Stimulated activated CD8-positive, alpha-beta memory T cell treated with anti-CD3 and anti-CD28 coated beads, Interleukin-4, amount 100 ng/mL, for 4 hours (primary cell): Measurements from ENCODE around the gene TTYH3.
"Not testable (repeated sequence)": the region's sequence is repeated elsewhere in the genome, so short reads cannot be mapped to it uniquely, and the experiment has no call there.

Experiments used
- DNase-seq, 2 donors: peaks; one replicate each; pipeline ENCODE4 v3.0.0-alpha.2; 2020; ENCODE audit warnings: low read depth in 2 of 2, low spot score in 1 of 2

The TTYH3 gene

DNA sequence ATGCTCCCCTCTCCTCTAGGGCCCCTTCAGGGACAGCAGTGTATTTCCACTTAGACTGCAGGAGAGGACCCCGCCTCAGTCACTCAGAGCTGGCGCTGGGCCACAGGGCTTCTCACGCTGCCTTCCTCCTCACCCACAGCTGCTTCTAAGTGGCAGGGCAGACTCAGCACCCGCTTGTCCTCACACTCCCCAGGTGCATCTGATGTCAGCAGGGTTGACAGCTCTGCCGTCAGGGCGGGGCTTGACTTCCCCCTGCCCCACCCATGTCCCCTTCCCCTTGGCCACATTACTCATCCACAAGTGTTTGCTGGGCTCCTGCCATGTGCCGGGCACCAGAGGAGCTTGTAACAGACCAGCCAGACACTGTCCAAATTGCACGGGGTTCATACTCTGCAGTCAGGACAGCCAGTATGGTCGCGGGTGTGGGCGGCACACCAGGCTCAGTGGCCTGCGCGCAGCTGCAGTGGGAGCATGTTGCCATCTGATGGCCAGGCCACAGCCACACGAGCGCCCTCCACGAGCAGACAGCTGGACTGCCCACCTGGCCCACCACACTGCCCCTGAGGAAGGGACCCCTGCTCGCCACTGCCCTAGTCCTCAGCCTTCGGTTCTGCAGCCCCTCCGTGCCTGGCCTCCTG, 29.3 kb upstream of the TTYH3 start:
- DNase-seq = no peak

DNA sequence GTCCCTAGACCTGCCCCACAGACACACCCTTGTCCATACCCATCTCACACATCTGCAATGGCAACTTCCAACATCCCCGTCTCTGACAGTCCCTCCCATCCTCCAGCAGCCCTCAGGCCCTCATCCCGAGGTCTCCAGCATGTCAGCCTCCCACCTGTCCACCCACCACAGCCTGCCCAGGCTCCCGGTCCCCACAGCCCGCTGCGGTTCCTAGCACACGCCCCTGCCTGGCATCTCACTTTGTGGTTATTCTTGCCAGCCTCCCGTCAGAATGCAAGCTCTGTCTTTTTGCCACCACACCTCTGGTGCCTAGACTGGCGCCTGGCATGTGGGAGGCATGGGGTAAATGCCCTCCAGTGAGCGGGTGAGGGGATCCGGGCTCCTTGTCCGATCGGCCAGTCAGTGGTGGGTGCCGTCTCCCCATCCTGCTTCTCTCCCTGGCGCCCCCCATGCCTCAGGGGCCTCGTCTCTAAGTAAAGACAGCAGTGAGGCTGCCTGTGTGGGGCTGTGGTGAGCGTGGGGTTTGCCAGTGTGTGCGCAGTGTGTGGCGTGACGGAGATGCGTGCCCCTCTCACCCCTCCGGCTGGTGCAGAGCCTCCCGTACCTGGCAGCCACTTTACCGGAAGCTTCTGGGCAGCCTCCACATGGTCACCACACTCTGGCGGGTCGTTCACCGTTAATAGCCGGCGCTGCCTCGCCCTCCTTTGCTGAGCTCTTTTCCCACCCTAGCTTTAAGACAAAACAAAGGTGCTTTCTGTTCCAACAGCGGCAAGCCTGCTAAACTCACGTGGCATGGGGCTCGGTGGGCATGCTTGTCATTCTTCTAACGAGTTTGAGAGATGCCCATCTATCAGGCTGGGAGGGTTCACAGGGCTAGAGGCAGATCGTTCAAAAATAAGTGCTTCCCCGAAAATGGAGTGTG, 28.5 kb upstream of the TTYH3 start:
- DNase-seq = no peak

DNA sequence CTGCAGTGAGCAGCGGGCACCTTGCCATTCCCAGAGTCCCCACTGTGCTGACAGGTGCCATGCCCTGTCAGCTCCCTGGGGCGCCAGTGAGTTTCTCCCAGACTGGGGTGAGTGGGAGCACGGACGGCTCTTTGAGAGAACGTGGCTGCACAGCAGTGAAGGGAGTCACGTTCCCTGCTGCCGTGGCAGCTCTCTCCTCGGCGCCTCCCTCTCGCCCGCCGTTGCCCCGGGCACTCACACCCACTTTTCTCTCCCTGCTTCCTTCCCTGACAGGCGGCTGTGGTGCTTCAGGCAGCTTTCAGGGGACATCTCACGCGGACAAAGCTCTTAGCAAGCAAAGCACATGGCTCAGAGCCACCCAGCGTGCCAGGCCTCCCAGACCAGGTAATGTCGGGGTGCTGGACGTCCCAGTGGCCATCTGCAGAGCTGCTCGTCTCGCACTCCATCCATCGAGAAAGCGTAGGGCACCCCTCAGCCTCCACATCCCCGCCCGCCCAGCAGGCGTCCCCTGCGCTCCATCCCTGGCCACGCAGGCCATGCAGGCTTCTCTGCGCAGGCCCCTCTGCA, 27.1 kb upstream of the TTYH3 start:
- no peak for DNase-seq

DNA sequence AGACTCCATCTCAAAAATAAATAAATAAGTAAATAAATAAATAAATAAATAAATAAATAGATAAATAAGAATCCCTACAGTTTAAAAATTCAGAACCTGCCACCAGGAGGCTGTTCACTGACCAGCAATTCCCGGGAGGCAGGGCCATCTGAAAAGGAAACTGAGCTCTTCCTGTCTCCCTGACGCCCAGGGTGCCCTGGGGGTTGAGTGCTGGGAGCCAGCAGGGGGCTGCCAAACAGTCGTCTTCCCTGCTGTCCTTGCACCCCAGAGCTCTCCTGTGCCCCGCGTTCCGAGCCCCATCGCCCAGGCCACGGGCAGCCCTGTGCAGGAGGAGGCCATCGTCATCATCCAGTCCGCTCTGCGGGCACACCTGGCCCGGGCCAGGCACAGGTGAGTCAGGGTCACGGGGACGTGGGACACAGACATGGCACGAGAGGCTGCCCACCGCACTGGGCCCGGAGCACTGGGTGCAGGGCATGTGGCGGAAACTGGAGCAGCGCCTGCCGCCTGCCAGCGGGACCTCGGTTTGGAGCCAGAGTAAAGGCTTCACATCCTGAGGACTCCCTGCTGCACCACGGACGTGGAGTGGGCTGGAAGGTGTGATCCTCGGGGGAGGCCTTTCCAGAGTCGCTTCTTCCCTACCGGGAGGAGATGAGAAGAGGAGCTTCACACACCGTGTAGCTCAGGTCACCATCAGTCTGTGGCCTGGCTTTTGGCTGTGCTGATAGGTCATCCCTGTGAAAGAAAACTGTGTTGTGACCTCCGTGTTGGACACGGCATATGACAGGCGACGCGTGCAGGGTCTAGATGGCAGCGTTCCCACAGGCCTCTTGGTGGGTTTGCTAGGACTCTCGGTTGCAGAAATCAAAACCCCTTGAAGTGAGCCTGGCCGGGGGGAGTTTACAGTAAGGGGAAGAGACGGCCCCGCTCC, 25.9 kb upstream of the TTYH3 start:
- DNase-seq = no peak

DNA sequence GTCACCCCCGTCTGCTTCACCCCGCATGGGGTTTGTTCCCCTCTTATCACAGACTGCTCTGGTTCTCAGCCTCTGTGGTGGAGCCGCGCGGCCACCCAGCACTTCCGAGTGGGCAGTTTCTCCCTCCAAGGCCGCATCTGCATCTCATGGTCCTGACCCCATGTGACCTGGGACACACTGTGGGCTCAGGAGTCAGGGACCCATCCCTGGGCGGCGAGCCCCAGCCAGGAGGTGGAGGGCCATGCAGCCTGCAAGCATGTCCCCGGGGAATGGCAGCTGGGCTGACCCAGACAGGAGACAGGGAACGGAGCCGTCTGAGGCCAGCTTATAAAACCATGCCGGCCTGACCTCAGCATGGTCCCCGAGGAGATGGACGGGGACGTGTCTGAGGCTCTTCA, 25.2 kb upstream of the TTYH3 start:
- DNase-seq = no peak

DNA sequence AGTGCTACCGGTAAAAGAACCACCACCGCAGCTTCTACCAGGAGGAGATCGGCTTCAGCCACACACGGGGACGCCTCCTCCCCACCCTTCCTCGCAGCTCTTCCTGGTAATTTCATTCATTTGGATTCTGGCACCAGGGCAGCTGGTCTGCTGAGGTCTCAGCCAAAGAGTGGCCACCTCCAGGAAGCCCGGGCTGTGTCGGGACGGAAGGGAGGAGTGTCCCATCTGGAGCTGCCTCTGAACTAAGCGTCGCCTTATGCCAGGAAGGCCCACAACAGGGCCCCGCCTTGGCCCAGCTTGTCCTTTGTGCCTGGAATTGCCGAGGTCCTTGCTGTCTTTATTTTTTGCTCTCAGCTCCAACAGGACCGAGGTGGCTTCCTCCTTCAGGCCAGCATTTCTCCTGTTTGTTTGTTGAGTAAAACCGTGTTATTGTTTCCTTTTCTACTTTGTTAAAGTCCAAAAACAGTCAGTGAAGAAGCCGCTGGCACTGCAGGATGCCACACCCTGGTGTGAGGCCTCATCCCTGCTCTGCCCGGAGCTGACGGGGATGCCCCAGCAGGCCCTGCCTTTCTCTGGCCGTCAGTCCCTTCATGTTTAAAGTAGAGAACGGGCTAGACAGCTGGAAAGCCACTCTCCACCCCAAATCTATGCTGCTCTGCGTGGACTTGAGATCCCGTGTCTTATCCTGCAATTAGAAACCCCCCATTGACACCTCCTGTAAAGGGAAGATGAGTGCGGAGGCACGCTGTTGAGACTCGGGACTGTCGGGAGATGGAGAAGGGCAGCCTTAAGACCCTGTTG, 24.5 kb upstream of the TTYH3 start:
- no peak for DNase-seq

DNA sequence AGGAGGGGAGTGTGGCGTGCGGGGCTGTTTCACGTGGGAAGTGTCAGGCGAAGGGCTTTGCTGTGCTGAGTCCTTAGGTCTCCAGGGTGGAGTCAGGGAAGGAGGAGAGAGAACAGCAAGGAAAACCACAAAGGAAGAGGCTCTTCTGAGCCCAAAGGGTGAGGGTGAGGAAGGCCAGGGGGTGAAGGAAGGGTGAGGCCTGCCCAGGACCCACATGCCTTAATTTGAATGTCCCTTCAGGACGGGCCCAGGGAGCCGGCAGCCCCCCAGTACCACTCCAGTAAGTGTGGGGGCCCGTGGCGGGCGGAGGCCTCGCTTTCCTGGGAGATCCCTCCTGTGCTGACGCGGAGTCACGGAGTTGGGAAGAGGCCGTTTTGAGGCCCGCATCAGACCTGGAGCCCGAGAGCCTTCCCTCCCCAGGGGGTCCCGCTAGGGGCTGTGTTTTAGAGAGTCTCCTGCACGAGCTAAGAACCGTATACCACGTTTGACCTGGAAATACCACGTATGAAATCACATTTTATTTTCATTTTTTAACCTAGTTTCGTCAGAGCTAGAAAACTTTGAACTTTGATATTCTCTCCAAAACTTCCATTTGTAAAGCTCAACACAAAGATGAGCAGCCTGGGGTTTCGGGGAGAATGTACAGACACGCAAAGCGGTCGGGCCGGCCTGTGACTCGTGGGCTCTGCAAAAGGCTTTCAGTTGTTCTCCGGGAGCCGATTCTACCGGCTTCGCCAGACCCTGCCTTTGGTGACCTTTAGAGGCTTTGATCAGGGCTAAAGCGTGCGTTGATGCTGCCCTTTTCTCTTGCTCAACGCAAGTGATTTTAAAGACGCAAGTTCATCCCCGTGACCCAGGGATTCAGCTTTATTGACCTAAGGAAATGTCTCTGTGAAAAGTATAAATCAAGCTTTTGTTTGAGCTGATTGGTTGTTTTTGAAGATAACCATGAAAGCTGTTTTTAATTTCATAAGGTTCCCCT, 23.6 kb upstream of the TTYH3 start:
- no peak for DNase-seq

DNA sequence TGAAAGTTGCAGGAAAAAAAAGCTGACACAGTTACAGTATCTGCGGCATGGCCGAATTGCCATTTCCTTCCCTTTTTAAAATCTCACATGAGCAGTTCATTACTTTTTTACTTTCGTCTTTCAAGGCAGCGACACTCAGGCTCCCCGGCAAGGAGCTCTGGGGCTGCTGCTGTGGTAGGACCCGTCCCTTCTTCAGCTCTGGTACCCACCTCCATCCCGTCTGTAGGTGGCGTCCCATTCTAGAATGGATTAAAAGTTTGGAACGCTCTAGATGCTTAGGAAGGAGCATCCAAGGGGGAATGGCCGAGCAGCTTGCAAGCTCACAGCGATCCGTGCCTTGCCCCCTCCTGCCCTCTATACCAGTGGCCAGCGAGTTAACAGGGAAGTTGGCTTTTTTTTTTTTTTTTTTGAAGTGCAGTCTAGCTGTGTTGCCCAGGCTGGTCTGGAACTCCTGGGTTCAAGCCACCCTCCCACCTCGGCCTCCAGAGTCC, 22.8 kb upstream of the TTYH3 start:
- DNase-seq = no peak

DNA sequence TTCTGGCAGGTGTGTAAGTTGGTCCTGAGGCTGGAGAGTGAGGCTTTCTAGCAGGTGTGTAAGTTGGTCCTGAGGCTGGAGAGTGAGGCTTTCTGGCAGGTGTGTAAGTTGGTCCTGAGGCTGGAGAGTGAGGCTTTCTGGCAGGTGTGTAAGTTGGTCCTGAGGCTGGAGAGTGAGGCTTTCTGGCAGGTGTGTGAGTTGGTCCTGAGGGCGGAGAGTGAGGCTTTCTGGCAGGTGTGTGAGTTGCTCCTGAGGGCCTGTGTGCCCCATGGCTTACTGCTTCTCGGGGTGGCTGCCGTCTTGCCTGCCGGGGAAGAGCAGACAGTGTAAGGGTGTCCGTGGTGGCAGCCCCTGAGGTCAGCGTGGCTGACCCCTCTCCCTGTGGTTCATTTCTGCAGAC, 22.1 kb upstream of the TTYH3 start:
- DNase-seq = not testable (repeated sequence)

DNA sequence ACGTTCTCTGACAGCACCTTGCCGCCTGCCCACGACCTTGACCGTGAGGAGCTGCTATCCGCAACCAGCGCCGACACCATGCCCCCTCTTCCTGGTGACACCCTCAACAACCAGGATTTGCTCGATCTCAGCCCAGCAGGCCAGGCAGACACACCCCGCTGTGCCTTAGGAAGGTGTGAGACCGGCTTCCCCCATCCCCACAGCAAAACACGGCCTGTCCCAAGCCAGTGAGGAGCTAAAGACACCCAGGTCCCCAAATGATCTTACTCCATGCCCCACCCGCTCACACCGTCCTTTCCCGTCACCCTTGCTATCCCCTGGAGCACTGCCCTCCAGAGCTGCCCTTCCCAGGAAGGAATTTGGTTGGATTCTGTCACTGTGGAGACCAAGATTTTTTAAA, 21.3 kb upstream of the TTYH3 start:
- DNase-seq = no peak

DNA sequence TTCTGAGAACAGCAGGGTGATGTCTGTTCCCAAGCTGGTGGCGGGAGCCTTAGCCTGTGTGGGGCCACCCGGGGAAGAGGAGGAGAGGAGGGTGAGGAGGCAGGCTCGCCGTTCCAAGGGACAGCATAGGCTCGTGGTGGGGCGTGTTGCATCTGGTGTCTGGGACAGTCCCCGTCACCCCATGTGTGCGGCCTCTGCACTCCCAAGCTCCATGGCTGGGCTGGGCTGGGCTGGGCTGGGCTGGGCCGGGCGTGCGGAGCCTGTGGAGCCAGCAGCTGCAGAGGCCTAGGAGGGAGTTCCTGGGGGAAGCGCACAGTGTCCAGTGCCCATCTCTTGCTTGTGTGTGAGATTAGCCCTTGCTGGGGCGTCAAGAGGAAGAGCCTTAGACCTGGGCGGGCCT, 20.9 kb upstream of the TTYH3 start:
- DNase-seq = no peak

DNA sequence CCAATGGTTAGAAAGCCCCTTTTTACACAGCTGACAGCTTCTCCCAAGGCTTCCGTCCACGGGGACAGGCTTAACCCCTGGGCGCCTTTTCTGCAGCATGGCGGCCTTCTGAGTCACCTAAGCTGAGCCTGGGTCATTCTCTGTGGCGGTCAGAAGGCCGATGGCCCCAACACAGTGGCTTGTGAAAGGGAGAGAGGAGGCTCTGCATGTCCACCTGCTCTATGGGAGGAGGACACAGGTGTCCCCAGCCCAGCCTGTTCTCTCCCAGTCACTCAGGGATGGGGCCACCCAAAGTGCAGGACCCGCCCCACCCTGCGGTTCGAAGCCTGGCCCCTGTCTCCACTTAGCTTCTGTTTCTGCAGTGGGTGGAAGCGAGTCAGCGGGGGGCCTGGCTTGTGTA, 20.4 kb upstream of the TTYH3 start:
- no peak for DNase-seq

DNA sequence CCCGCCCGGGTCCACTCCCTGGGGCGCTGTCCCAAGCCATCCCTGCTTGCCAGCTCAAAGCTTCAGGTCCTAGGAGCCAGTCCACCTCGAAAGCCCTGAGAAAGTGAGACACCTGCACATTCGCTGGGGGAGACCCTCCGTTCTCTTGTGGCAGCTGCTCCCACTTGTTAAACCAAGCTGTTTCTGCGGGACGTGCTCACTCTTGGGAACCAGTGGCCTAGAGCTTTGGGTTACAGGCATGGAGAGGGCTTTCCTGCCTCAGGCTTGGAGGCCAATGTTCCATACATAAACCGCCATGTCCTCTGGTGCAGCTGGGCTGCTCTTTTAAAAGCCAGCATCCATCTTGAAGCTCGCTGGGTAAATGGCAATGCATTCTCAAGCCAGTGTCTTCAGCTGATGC, 19.9 kb upstream of the TTYH3 start:
- no peak for DNase-seq

DNA sequence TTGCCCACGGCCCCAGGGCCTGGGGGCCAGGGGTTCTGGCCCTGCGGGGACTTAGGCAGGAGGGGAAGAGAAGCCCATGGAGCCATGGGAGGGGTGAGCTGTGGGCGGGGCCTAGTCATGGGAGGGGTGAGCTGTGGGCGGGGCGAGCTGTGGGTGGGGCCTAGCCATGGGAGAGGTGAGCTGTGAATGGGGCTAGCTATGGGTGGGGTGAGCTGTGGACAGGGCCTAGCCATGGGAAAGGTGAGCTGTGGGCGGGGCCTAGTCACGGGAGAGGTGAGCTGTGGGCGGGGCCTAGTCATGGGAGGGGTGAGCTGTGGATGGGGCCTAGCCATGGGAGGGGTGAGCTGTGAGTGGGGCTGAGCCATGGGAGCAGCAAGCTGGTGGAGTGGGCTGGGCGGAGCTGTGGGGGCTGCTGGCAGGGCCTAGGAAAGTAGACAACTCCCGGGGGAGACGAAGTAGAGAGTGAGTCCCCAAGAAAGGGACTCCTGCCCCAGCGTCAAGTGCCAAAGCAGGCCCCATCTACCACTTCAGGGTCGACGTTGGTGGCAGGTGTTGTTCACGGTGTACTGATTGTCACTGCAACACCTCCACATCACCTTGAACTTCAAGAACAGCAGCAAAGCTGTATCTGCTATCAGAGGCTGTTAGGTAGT, 19.2 kb upstream of the TTYH3 start:
- DNase-seq = no peak

DNA sequence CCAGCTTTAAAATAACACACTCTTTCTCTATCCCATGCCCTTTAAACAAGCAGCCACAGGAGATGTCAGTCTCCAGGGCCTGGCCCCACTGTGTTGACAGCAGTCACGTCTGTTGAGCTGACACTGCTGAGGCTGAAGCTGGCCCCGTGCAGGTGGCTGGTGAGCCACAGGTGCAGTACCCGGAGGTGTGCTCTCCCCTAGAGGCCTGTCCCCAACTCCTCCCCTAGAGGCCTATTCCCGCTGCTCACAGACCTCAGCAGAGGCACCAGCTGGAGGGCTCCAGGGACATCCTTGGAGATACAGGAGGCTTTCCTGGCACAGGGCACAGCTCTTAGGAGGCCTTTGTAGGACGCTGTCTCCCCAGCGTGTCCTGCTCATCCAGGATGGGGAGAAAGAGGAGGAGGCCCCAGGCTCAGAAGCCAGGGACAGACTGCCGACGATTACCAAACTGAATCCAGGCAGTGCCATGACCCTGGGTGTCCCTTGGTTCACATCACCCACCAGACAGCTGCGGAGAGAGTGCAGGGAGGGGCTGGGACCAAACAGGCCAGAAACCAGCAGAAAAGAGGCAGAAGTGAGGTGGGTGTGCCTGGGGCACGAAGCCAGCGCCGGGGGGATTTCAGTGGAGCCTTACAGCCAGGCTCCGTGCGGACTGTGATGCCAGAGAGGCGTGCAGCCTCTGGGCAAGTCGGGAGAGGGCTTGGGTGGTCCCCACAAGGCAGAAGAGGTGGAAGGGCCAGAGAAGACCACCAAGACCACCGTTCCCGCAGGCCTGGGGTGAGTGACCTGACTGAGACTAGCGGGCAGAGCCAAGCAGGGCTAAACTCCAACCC, 18.5 kb upstream of the TTYH3 start:
- DNase-seq = no peak

DNA sequence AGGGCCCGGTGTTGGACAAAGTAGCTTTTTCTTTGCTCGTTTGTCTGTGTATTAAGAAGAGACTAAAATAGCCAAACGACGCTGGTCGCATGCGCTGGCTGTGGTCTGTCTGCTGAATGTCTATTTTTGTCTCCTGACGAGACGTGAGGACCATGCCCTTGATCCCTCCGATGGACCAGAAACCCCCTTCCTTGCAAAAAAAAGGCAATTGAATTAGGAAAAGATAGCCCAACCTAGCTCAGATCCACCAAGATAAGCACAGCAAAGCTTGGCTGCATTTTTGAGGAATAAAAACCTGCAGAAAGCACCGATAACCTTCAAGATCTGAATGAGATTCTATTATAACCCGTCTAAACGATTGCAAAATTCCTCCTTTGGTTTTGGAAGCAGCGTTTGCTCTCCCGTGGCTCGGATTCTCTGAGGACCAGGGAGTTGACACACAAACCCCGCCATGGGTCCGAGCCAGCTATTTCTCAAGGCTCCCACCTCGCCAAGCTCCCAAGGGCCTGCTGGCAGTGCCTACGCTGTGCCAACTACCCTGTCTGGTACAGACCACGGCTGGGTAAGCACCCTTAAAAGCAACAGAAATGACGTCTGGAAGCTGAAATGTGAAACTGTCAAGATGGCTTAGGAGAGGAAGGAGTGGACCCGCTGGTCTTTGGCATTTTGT, 17.7 kb upstream of the TTYH3 start:
- DNase-seq = no peak

DNA sequence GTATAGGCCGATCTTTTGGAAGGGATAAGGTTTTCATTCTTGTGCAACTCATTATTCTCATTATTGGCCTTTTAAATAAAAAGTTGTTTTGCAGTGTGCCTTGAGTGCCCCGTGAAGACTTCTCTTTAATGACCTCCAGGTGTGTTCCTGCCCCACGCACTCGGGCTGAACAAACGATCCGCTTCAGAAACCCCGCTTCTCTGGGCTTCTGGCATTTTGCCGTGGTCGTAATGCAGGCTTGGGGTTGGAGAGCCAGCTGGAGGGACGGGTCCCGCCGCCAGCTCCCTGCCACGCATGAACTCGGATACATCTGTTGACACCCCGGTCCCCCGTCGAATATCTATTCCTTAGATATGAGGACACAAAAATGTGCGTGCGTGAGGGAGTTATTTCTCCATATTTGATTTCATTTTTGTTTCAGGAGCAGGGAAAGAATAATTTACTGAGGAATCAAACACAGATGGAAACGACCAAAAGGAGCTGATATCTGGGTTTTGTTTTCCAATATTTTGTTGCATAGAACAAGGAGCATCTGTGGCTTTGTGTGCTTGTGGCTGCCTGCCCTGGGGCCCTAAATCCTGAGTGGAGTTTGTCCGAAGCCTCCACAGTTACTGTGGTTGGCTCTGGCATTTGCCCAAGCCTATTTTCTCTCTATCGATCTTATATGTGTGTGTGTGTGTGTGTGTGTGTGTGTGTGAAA, 17.0 kb upstream of the TTYH3 start:
- DNase-seq = no peak
